HFF-Myc (cell line): ENCODE data around the gene ZNF507.

ENCODE experiments used
- DNase-seq: peaks from one replicate; pipeline ENCODE4 v3.0.0-alpha.2; 2011; ENCODE audit warnings: low read depth; ENCODE audit errors: extremely low read depth
- H3K4me3 ChIP-seq: replicated peaks from 2 replicates; pipeline ENCODE4 v1.5.1; 2011; ENCODE audit warnings: low read depth, mild to moderate bottlenecking, control low read depth, low read length
- CTCF ChIP-seq: IDR thresholded peaks from 2 replicates; pipeline ENCODE4 v1.5.1; 2012; ENCODE audit warnings: mild to moderate bottlenecking, low read depth, low read length, control low read depth; ENCODE audit errors: missing control alignments

Gene ZNF507

GRCh38 chr19:32322541-32322940 lies 22.9 kb upstream of the ZNF507 start:
- TF ChIP-seq CTCF: no peak
- H3K4me3 ChIP-seq: no peak overlapping the region
- no peak for DNase-seq

- no peak overlapping the region for H3K4me3 ChIP-seq
- no peak for DNase-seq
- no peak for TF ChIP-seq CTCF
Measured at GRCh38 chr19:32324631-32325285, 20.7 kb upstream of the ZNF507 start.

GRCh38 chr19:32330213-32330857 lies 15.1 kb upstream of the ZNF507 start:
- TF ChIP-seq CTCF: no peak
- DNase-seq: no peak
- no peak overlapping the region for H3K4me3 ChIP-seq

GRCh38 chr19:32333227-32333626 lies 12.2 kb upstream of the ZNF507 start:
- no peak for TF ChIP-seq CTCF
- no peak overlapping the region for H3K4me3 ChIP-seq
- no peak for DNase-seq

- no peak overlapping the region for H3K4me3 ChIP-seq
- TF ChIP-seq CTCF: no peak
- DNase-seq: no peak
Measured at GRCh38 chr19:32336259-32337083, 8.9 kb upstream of the ZNF507 start.

- no peak for TF ChIP-seq CTCF
- H3K4me3 ChIP-seq: no peak overlapping the region
- no peak for DNase-seq
Measured at GRCh38 chr19:32337084-32337808, 8.2 kb upstream of the ZNF507 start.
